ENCODE measurements around the gene PMM1. TPM values are rescaled to one million over a fixed set of nuclear protein-coding genes. Genes with fewer than 3 reads are reported as not detected.

PMM1 gene
- polyA plus RNA-seq, 1 of the 3 experiments (the other 2 are of a cell fraction) = 46.4 TPM

GRCh38 chr22:41570221-41570620 is 19.4 kb downstream of the PMM1 start:
- Histone ChIP-seq H3F3A (replicated peaks; ENCODE audit: insufficient read depth) (peaks cover 10% of the 10 kb centered on the region), H3K4me2 (no peak overlapping the region), H3K36me3 (replicated peaks in 1 of 2; ENCODE audit: control insufficient read depth in 1 of 2, insufficient read depth in 2 of 2, low read length in 1 of 2) (no peaks in the 10 kb centered on the region), H3K9me2 (no peaks in the 10 kb centered on the region), H3K4me1 (ENCODE audit: control insufficient read depth in 1 of 2, insufficient read depth in 2 of 2, low read depth in 1 of 2, low read length in 1 of 2) (peaks cover 0 to 6% of the 10 kb centered on the region in 2 experiments; a peak in 1 of 4 replicates), H3K4me3 (ENCODE audit: low read depth in 2 of 2, low read length in 1 of 2) (no peak overlapping the region), H3K9me3 (no peaks in the 10 kb centered on the region), H3K79me2 (ENCODE audit: insufficient read depth) (no peaks in the 10 kb centered on the region), H3K27me3 (ENCODE audit: insufficient read depth) (no peaks in the 10 kb centered on the region), H3K9ac (no peak overlapping the region), H4K20me1 (ENCODE audit: insufficient read depth) (no peaks in the 10 kb centered on the region), H2AFZ (ENCODE audit: low read depth) (no peak overlapping the region), H3K27ac (ENCODE audit: low read depth in 2 of 2, low read length in 1 of 2) (no peak overlapping the region)
- WGBS (ENCODE audit: low lambda C conversion rate) = 86% methylated on average over 3 of the region's 3 CpGs
- ChIA-PET CTCF (interaction anchor here (0.8 kb wide), 1 partner anchor 37 kb away, joined by 3 read pairs; no protein-coding TSS in a partner anchor), POLR2A (no interaction called here)
- no peak for TF ChIP-seq USF2 (IDR thresholded peaks at IDR 0.05; ENCODE audit: borderline replicate concordance, low read depth, low read length)
- no peak for TF ChIP-seq ZBTB33 (IDR thresholded peaks at IDR 0.05; ENCODE audit: borderline replicate concordance, low read depth)
- no peak for TF ChIP-seq RAD21 (IDR thresholded peaks at IDR 0.05; ENCODE audit: low read length)
- no peak for TF ChIP-seq SIN3A (IDR thresholded peaks at IDR 0.05; ENCODE audit: borderline replicate concordance, low read depth, low read length)
- TF ChIP-seq EP300 (IDR thresholded peaks at IDR 0.05; ENCODE audit: borderline replicate concordance in 1 of 2, low read depth in 1 of 2, low read length in 1 of 2) = no peak
- no peak for TF ChIP-seq REST (IDR thresholded peaks at IDR 0.05; ENCODE audit: low read depth, low read length)
- no peak for TF ChIP-seq GATA2 (CRISPR knock-in tag; IDR thresholded peaks at IDR 0.05)
- no peak for TF ChIP-seq YY1 (IDR thresholded peaks at IDR 0.05; ENCODE audit: low read depth)
- no peak for TF ChIP-seq GABPA (IDR thresholded peaks at IDR 0.05; ENCODE audit: low read depth)
- no peak for TF ChIP-seq FOXJ3 (CRISPR knock-in tag; IDR thresholded peaks at IDR 0.05)
- TF ChIP-seq USF1 (IDR thresholded peaks at IDR 0.05; ENCODE audit: borderline replicate concordance, low read depth) = no peak
- TF ChIP-seq ELF1 (IDR thresholded peaks at IDR 0.05) = no peak
- TF ChIP-seq IRF3 (IDR thresholded peaks at IDR 0.05; ENCODE audit: low read depth, low read length) = no peak
- no peak for TF ChIP-seq RXRA (IDR thresholded peaks at IDR 0.05; ENCODE audit: borderline replicate concordance, low read depth)
- TF ChIP-seq NFIC (IDR thresholded peaks at IDR 0.05; ENCODE audit: borderline replicate concordance) = no peak
- DNase-seq = no peak

Measured in SK-N-SH (cell line).